ENCODE data around the gene ABTB2. TPM values are rescaled to one million over a fixed set of nuclear protein-coding genes. Genes with fewer than 3 reads are reported as not detected.
A peak's percentile ranks its signal among the peaks of the same experiment; 100 is the strongest.

ABTB2 gene
- total RNA-seq, 1 experiment from 2014 or later = 5.5 TPM

DNA sequence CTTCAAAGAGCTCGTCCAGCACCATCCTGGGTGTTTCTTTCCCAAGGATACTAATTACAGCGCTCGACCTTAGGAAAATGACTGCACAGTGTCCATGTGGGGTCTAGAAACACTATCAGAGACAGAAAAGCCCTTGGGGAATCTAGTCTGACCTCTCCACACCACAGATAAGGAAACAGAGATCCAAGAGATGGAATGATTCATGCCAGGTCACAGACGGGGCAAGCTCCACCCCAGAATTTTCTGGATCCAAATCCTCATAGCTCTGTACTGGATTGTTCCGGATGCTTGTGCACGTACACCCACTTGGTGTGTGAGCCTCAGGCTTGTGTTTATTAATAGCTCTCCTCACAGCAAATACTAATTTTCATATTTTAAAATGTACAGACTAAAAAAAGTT lies 11.3 kb downstream of the ABTB2 start:
- no peak for DNase-seq

More for the DNA sequence above, 11.3 kb downstream of the ABTB2 start:
- no CpG with 5 or more reads among the region's 6 CpGs for WGBS (ENCODE audit: extremely low coverage, insufficient read length, low lambda C conversion rate)
- Histone ChIP-seq H2BK120ac (ENCODE audit: low read depth, low read length, poor library complexity, severe bottlenecking) (no peak overlapping the region), H3K9me3 (ENCODE audit: control insufficient read depth, low read depth, low read length) (no peaks in the 10 kb centered on the region), H3T11ph (ENCODE audit: low read length) (no peak overlapping the region), H3K18ac (ENCODE audit: insufficient read length, low read depth, low read length) (no peak overlapping the region), H4K5ac (ENCODE audit: insufficient read length, low read depth, low read length) (no peak overlapping the region), H3K4me2 (ENCODE audit: insufficient read depth, insufficient read length, low read length) (no peak overlapping the region), H3K4me1 (ENCODE audit: insufficient read depth, low read length) (peaks cover 5% of the 10 kb centered on the region; the same call in 1 of the 2 replicates), H4K8ac (replicated peaks; ENCODE audit: insufficient read length, low read depth, low read length) (no peak overlapping the region), H3K56ac (ENCODE audit: insufficient read length, low read depth, low read length) (no peak overlapping the region), H2BK20ac (ENCODE audit: low read depth, low read length, poor library complexity, severe bottlenecking) (no peak overlapping the region), H3K27ac (ENCODE audit: insufficient read length, low read depth, low read length) (no peak overlapping the region), H4K91ac (ENCODE audit: insufficient read length, low read depth, low read length) (no peak overlapping the region), H2AFZ (ENCODE audit: low read length) (no peak overlapping the region), H2BK5ac (ENCODE audit: insufficient read length, low read length) (no peak overlapping the region), H3K14ac (ENCODE audit: insufficient read depth, low read length) (no peak overlapping the region), H2AK5ac (ENCODE audit: insufficient read length, low read length) (no peak overlapping the region), H2BK12ac (ENCODE audit: insufficient read length, low read depth, low read length) (no peak overlapping the region), H3K79me1 (ENCODE audit: insufficient read depth, low read depth, low read length, poor library complexity, severe bottlenecking) (no peaks in the 10 kb centered on the region), H3K9ac (ENCODE audit: extremely low read depth, insufficient read length, low read length) (no peak overlapping the region), H2BK15ac (ENCODE audit: low read depth, low read length) (no peak overlapping the region), H3K27me3 (ENCODE audit: insufficient read depth, low read length) (no peaks in the 10 kb centered on the region), H3K79me2 (ENCODE audit: insufficient read depth, low read length) (peaks cover 4% of the 10 kb centered on the region; the same call in 1 of the 2 replicates), H3K4ac (ENCODE audit: low read depth, low read length) (no peak overlapping the region), H3K23ac (ENCODE audit: insufficient read length, low read depth, low read length) (no peak overlapping the region), H4K20me1 (ENCODE audit: control insufficient read depth, insufficient read depth, insufficient read length) (no peaks in the 10 kb centered on the region), H3K23me2 (ENCODE audit: insufficient read length, low read depth, low read length, poor library complexity, severe bottlenecking) (no peaks in the 10 kb centered on the region)
- Mint-ChIP-seq H3K4me3 (no peak overlapping the region), H3K36me3 (ENCODE audit: insufficient read depth in 1 of 3, low read depth in 3 of 3) (no peaks in the 10 kb centered on the region), H3K4me1 (peaks cover 18 to 19% of the 10 kb centered on the region in 2 experiments), H3K9me3 (no peaks in the 10 kb centered on the region; a peak in 1 of 5 replicates), H3K27ac (0 out of 7 replicates have a peak overlapping the region, but pooled peaks of 1 of the 3 experiments have one; percentile 46), H3K27me3 (ENCODE audit: low read depth) (no peaks in the 10 kb centered on the region)
- TF ChIP-seq, protein P1, sequence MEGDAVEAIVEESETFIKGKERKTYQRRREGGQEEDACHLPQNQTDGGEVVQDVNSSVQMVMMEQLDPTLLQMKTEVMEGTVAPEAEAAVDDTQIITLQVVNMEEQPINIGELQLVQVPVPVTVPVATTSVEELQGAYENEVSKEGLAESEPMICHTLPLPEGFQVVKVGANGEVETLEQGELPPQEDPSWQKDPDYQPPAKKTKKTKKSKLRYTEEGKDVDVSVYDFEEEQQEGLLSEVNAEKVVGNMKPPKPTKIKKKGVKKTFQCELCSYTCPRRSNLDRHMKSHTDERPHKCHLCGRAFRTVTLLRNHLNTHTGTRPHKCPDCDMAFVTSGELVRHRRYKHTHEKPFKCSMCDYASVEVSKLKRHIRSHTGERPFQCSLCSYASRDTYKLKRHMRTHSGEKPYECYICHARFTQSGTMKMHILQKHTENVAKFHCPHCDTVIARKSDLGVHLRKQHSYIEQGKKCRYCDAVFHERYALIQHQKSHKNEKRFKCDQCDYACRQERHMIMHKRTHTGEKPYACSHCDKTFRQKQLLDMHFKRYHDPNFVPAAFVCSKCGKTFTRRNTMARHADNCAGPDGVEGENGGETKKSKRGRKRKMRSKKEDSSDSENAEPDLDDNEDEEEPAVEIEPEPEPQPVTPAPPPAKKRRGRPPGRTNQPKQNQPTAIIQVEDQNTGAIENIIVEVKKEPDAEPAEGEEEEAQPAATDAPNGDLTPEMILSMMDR (conservative IDR thresholded peaks at IDR 0.05) = no peak
